SU-DHL-6 (cell line): ENCODE results near the gene SERPINA7.
"Not testable (repeated sequence)": the region's sequence is repeated elsewhere in the genome, so short reads cannot be mapped to it uniquely, and the experiment has no call there.

ENCODE experiments used
- H2AFZ ChIP-seq: fragments of 200-600 bp; sonication (generic); 2 replicates; pipeline ENCODE4 v1.6.1; 2014; ENCODE audit warnings: low read depth, mild to moderate bottlenecking, moderate library complexity, mixed read lengths, antibody characterized with exemption, low read length; ENCODE audit not compliant: severe bottlenecking
- H3F3A ChIP-seq: fragments of 200-600 bp; shearing (Covaris generic); 2 replicates; pipeline ENCODE4 v1.6.0; 2016; ENCODE audit warnings: antibody characterized with exemption, mild to moderate bottlenecking; ENCODE audit not compliant: insufficient read depth
- H3K27ac ChIP-seq: fragments of 200-600 bp; sonication (generic); 2 replicates; pipeline ENCODE4 v1.5.1; 2016; ENCODE audit warnings: low read depth, mild to moderate bottlenecking, low read length, moderate library complexity, mixed read lengths
- H3K27me3 ChIP-seq: fragments of 200-600 bp; sonication (generic), shearing (Covaris generic); 2 replicates; pipeline ENCODE4 v1.6.0; 2014; ENCODE audit warnings: mild to moderate bottlenecking, low read length
- H3K36me3 ChIP-seq: fragments of 200-600 bp; sonication (generic); 2 replicates; pipeline ENCODE4 v1.6.1; 2014; ENCODE audit warnings: mild to moderate bottlenecking, low read length, mixed read lengths
- H3K4me2 ChIP-seq: fragments of 300-600, 200-600 bp; shearing (Covaris generic), sonication (generic); 2 replicates; pipeline ENCODE4 v1.6.0; 2014; ENCODE audit warnings: low read length, low read depth, mild to moderate bottlenecking; ENCODE audit not compliant: poor library complexity, severe bottlenecking
- H3K4me3 ChIP-seq: fragments of 200-600 bp; sonication (generic); 2 replicates; pipeline ENCODE4 v1.5.1; 2014; ENCODE audit warnings: antibody characterized with exemption, low read length, mild to moderate bottlenecking, mixed read lengths; ENCODE audit not compliant: insufficient read depth, poor library complexity, severe bottlenecking
- H3K79me2 ChIP-seq: fragments of 200-600 bp; sonication (generic); 2 replicates; pipeline ENCODE4 v1.6.1; 2014; ENCODE audit warnings: mild to moderate bottlenecking, low read length, moderate library complexity; ENCODE audit not compliant: insufficient read depth
- H3K9ac ChIP-seq: fragments of 200-600 bp; sonication (generic); 2 replicates; pipeline ENCODE4 v1.7.0; 2014; ENCODE audit warnings: mild to moderate bottlenecking, low read length
- H3K9me2 ChIP-seq: fragments of 200-600 bp; sonication (generic); replicated peaks from 2 replicates; pipeline ENCODE4 v1.6.1; 2014; ENCODE audit warnings: low read length; ENCODE audit not compliant: insufficient read depth
- H3K9me3 ChIP-seq: fragments of 200-600 bp; sonication (generic); 2 replicates; pipeline ENCODE4 v1.6.1; 2014; ENCODE audit warnings: low read length, mixed read lengths; ENCODE audit not compliant: insufficient read depth
- H4K20me1 ChIP-seq: fragments of 200-600 bp; sonication (generic); 2 replicates; pipeline ENCODE4 v1.6.1; 2014; ENCODE audit warnings: low read depth, mild to moderate bottlenecking, antibody characterized with exemption, low read length, moderate library complexity, mixed read lengths
- EZH2phosphoT487 ChIP-seq: fragments of 200-600 bp; sonication (generic), shearing (Covaris generic); conservative IDR thresholded peaks from 2 replicates; pipeline ENCODE4 v1.6.1; 2018; ENCODE audit warnings: mild to moderate bottlenecking, antibody characterized with exemption, low read length, moderate library complexity, mixed read lengths
- TF ChIP-seq, protein P1 (sequence below): fragments of 200-600 bp; sonication (generic); IDR thresholded peaks from one replicate; pipeline ENCODE4 v1.5.1; 2017; ENCODE audit warnings: antibody characterized with exemption, mild to moderate bottlenecking, low read length, moderate library complexity; ENCODE audit not compliant: insufficient read depth, poor library complexity, severe bottlenecking

SERPINA7 gene

DNA sequence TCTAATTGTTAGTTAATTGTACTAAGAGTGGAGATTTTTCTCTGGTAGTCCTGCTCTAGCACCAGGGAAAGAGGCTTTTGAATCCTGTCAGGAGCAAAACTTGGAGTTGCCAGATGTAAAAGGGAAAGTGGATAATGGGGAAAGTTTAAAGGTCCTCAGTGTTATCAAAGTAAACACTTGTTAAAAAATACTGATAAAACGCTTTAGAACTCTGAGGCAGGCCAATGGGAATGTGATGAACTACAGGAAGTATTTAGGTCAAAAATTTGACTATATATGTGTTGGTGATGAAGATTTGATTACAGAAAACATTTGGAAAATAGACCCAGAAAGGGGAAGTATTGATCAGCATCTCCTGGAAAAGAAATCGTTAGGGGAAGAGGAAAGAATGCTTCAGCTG, 32.8 kb downstream of the SERPINA7 start:
- no peaks in the 10 kb centered on the region for H3K36me3 ChIP-seq
- no peak overlapping the region for H2AFZ ChIP-seq
- H3K4me2 ChIP-seq, result no peak overlapping the region
- no peak for TF ChIP-seq EZH2phosphoT487
- TF ChIP-seq, protein P1, sequence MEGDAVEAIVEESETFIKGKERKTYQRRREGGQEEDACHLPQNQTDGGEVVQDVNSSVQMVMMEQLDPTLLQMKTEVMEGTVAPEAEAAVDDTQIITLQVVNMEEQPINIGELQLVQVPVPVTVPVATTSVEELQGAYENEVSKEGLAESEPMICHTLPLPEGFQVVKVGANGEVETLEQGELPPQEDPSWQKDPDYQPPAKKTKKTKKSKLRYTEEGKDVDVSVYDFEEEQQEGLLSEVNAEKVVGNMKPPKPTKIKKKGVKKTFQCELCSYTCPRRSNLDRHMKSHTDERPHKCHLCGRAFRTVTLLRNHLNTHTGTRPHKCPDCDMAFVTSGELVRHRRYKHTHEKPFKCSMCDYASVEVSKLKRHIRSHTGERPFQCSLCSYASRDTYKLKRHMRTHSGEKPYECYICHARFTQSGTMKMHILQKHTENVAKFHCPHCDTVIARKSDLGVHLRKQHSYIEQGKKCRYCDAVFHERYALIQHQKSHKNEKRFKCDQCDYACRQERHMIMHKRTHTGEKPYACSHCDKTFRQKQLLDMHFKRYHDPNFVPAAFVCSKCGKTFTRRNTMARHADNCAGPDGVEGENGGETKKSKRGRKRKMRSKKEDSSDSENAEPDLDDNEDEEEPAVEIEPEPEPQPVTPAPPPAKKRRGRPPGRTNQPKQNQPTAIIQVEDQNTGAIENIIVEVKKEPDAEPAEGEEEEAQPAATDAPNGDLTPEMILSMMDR, result no peak
- H3K4me3 ChIP-seq, result no peak overlapping the region
- no peaks in the 10 kb centered on the region for H3K9me2 ChIP-seq
- H3K27ac ChIP-seq, result no peak overlapping the region
- no peak overlapping the region for H3K9ac ChIP-seq
- H3K27me3 ChIP-seq, result no peaks in the 10 kb centered on the region
- H3K79me2 ChIP-seq, result no peaks in the 10 kb centered on the region
- no peaks in the 10 kb centered on the region for H3F3A ChIP-seq
- H4K20me1 ChIP-seq, result no peaks in the 10 kb centered on the region
- no peaks in the 10 kb centered on the region for H3K9me3 ChIP-seq

- not testable (repeated sequence) for H3K79me2 ChIP-seq, H3K27ac ChIP-seq, H3F3A ChIP-seq, H3K4me2 ChIP-seq, H2AFZ ChIP-seq, H3K4me3 ChIP-seq, H3K36me3 ChIP-seq, H3K9me2 ChIP-seq, H3K9ac ChIP-seq, H3K27me3 ChIP-seq, H4K20me1 ChIP-seq, H3K9me3 ChIP-seq
These were observed 37.9 kb downstream of the SERPINA7 start for GRCh38 chrX:106000609-106001008.

DNA sequence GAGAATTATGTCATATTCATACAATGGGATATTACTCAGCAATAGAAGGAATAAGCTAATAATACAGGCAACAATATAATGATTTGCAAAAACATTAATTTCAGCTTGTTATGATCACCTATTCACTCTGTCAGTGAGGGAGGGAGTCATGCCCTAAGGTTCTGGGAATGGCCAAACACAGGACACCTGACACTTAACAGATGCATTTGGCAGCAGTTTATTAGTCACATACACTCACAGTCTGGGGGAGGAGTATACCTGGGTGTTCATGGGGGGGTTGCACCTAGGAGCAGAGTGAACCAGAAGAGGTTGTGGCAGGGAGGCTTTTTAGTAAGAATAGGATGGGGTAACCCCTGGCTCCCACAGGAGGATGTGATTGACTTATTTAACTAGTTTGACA, 38.3 kb downstream of the SERPINA7 start:
- no peaks in the 10 kb centered on the region for H3K79me2 ChIP-seq
- H3F3A ChIP-seq, result no peaks in the 10 kb centered on the region
- no peak overlapping the region for H3K27ac ChIP-seq
- no peaks in the 10 kb centered on the region for H3K27me3 ChIP-seq
- no peaks in the 10 kb centered on the region for H4K20me1 ChIP-seq
- no peak overlapping the region for H2AFZ ChIP-seq
- H3K9me2 ChIP-seq, result no peaks in the 10 kb centered on the region
- no peak overlapping the region for H3K4me3 ChIP-seq
- H3K9me3 ChIP-seq, result no peaks in the 10 kb centered on the region
- H3K36me3 ChIP-seq, result no peaks in the 10 kb centered on the region
- TF ChIP-seq, protein P1, result no peak
- TF ChIP-seq EZH2phosphoT487, result no peak
- H3K4me2 ChIP-seq, result no peak overlapping the region
- no peak overlapping the region for H3K9ac ChIP-seq

GRCh38 chrX:105999294-105999693, 39.2 kb downstream of the SERPINA7 start:
- Histone ChIP-seq H3K9ac (no peak overlapping the region), H3K4me2 (no peak overlapping the region), H3K9me2 (no peaks in the 10 kb centered on the region), H3K79me2 (no peaks in the 10 kb centered on the region), H3K36me3 (no peaks in the 10 kb centered on the region), H3K27ac (no peak overlapping the region), H2AFZ (no peak overlapping the region), H3K27me3 (no peaks in the 10 kb centered on the region), H4K20me1 (no peaks in the 10 kb centered on the region), H3F3A (no peaks in the 10 kb centered on the region), H3K4me3 (no peak overlapping the region), H3K9me3 (no peaks in the 10 kb centered on the region)
- TF ChIP-seq, protein P1, result no peak
- TF ChIP-seq EZH2phosphoT487, result no peak

- not testable (repeated sequence) for H3K9me2 ChIP-seq, H3K27me3 ChIP-seq, H3K36me3 ChIP-seq, H4K20me1 ChIP-seq, H3F3A ChIP-seq, H3K9me3 ChIP-seq, H3K79me2 ChIP-seq, H2AFZ ChIP-seq, H3K4me3 ChIP-seq, H3K9ac ChIP-seq, H3K27ac ChIP-seq, H3K4me2 ChIP-seq
These were observed 50.0 kb downstream of the SERPINA7 start for GRCh38 chrX:105988487-105988886.
